WERI-Rb-1 (cell line): ENCODE measurements around the gene ABCG1.

ENCODE experiments used
- DNase-seq: peaks from one replicate; pipeline ENCODE4 v3.0.0-alpha.2; 2020
- H3K27ac ChIP-seq: fragments of 250-450 bp; sonication (Bioruptor Pico); 2 replicates; pipeline ENCODE4 v1.5.1; 2020; ENCODE audit warnings: mild to moderate bottlenecking, moderate library complexity
- H3K27me3 ChIP-seq: fragments of 250-450 bp; sonication (Bioruptor Pico); 2 replicates; pipeline ENCODE4 v1.5.1; 2021; ENCODE audit warnings: mild to moderate bottlenecking, low read depth, moderate library complexity; ENCODE audit not compliant: insufficient read depth, severe bottlenecking
- H3K36me3 ChIP-seq: fragments of 250-450 bp; sonication (Bioruptor Pico); 2 replicates; pipeline ENCODE4 v1.5.1; 2020; ENCODE audit warnings: mild to moderate bottlenecking, moderate library complexity
- H3K4me3 ChIP-seq: 2 replicates; pipeline ENCODE4 v1.5.1; 2011; ENCODE audit warnings: low read depth, mild to moderate bottlenecking, control low read depth, low read length
- H3K9me3 ChIP-seq: fragments of 250-450 bp; sonication (Bioruptor Pico); 2 replicates; pipeline ENCODE4 v1.5.1; 2021; ENCODE audit warnings: mild to moderate bottlenecking, moderate library complexity; ENCODE audit not compliant: severe bottlenecking
- TF ChIP-seq, protein P1 (sequence below): IDR thresholded peaks from 2 replicates; pipeline ENCODE4 v1.5.1; 2011; ENCODE audit warnings: low read depth, mild to moderate bottlenecking, control low read depth, inconsistent platforms, low read length

ABCG1 gene

DNA sequence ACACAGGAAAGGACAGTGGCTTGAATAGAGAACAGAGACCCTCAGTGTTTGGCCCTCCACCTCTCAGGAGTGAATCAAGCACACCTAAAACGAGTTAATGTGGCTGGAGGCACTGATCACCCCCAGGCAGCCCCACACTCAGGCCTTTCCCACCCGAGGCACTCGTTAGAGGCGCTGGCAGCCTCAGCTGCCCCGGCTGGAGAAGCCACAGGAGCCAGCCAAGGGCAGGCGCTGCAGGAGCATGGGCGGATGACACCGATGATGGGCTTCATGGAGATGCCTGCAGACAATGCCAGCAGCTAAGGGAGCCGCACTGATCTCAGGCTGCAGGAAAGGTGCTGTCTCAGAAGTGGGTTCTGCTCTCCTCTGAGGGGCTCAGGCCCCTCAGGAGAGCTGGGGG lies 24.1 kb upstream of the ABCG1 start:
- H3K4me3 ChIP-seq = no peak overlapping the region
- H3K27me3 ChIP-seq = no peaks in the 10 kb centered on the region
- H3K9me3 ChIP-seq = no peaks in the 10 kb centered on the region
- no peak overlapping the region for H3K27ac ChIP-seq
- TF ChIP-seq, protein P1, sequence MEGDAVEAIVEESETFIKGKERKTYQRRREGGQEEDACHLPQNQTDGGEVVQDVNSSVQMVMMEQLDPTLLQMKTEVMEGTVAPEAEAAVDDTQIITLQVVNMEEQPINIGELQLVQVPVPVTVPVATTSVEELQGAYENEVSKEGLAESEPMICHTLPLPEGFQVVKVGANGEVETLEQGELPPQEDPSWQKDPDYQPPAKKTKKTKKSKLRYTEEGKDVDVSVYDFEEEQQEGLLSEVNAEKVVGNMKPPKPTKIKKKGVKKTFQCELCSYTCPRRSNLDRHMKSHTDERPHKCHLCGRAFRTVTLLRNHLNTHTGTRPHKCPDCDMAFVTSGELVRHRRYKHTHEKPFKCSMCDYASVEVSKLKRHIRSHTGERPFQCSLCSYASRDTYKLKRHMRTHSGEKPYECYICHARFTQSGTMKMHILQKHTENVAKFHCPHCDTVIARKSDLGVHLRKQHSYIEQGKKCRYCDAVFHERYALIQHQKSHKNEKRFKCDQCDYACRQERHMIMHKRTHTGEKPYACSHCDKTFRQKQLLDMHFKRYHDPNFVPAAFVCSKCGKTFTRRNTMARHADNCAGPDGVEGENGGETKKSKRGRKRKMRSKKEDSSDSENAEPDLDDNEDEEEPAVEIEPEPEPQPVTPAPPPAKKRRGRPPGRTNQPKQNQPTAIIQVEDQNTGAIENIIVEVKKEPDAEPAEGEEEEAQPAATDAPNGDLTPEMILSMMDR = no peak
- H3K36me3 ChIP-seq = no peaks in the 10 kb centered on the region
- DNase-seq = no peak

DNA sequence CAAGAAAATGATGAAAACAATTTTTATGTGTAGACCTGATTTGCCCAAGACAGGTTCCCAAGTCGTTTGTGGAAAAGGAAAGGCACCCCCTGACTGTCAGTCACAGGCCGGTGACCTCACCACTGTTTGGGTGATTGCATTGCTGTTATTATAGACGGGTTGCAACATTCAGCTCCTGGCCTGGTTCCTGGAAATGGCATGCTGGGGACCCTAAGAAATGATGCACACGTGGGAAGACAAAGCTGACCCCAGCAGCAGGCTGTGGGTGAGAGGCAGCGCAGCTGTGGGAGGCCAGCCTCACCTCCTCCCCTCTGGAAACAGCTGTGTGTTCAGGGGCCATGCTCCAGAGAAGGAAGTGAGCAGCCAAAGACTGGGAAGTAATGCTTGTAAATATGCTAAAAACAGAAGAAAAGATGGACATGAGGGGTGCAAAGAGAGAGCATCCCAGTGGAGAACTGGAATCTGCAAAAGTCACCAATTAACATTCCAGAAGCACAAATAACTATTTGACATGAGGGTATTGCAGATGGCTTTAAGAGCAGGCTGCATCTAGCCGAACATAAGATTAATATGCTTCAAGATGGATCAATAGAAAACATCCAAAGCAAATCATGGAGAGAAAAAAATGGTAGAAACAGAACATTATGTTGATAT lies 23.4 kb upstream of the ABCG1 start:
- Histone ChIP-seq H3K4me3 (no peak overlapping the region), H3K27ac (no peak overlapping the region), H3K36me3 (no peaks in the 10 kb centered on the region), H3K9me3 (no peaks in the 10 kb centered on the region), H3K27me3 (no peaks in the 10 kb centered on the region)
- TF ChIP-seq, protein P1 = no peak
- DNase-seq = no peak

DNA sequence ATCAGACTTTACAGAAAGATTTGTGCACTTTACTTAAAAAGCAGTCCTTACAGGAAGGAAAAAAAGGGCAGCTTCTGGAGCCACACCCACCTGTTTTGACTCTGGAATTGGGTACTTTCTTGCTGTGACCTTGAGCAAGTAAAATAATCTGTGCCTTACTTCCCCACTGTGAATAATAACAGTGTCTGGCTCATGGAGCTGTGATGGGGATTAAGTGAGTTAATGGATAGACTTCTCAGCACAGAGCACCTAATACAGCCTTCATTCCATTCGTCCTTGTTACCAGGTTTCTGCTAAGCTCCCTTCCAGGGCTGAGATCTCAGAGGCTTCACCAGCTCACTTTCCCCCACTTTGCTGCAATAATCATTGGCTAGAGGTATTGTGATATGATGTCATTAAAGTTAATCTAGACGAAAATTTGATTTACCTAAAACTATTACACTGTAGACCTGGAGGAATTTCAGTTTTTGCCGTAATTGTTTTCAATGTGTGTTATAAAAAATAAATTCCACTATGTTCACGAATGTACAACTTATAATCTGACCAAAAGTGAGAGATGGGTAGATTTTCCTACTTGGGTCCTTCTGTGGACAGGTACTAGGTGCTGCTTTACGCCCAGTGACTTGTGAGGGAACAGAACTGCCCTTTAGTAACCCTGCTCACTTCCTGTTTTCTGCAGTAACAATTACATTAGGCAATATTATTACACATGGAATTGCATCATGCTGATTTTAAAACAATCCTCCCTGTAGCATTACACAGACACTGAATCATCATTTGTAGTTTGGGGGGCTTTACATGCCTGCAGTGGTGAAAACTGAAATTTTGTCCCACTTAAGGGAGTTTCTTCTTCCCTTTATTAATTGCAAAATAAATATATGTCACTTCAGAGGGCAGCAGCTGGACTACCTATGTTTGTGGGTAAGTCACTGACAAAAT lies 19.7 kb upstream of the ABCG1 start:
- Histone ChIP-seq H3K36me3 (no peaks in the 10 kb centered on the region), H3K27ac (peak overlapping the region; percentile 74), H3K9me3 (peaks cover 5% of the 10 kb centered on the region), H3K4me3 (no peak overlapping the region), H3K27me3 (no peaks in the 10 kb centered on the region)
- peak; percentile 77 for DNase-seq
- TF ChIP-seq, protein P1 = no peak

DNA sequence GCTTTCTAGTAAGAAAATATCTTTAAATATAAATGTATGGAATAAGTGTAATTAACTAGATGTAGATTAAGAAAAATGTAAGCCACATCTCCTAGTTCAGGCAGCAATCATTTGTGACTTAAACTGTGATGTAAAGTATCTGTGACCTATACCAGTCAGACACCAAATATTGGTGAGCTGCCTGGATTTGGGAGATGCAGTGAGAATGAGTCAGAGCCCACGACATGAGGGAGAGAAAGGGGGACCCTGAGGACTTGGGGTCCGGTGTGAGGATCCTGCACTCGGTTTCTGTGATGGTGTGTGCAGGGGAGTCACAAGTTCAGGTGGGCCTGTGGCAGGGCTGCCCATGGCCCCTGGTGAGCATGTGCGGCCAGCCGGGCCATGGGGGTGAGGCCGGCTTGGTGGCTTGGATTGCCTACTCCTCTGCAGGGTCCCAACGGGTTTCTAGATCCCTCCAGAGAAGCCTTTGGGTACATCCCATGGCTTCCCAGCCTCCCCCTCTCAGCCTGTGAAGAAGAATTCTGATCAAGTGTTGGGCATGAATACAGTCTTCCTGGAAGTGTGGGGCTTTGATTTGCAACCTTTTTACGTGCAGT lies 19.0 kb upstream of the ABCG1 start:
- Histone ChIP-seq H3K4me3 (no peak overlapping the region), H3K27me3 (no peaks in the 10 kb centered on the region), H3K36me3 (no peaks in the 10 kb centered on the region), H3K9me3 (peaks cover 13% of the 10 kb centered on the region), H3K27ac (peak overlapping the region; percentile 57; the same call in 1 of the 2 replicates)
- DNase-seq = no peak
- TF ChIP-seq, protein P1 = no peak

DNA sequence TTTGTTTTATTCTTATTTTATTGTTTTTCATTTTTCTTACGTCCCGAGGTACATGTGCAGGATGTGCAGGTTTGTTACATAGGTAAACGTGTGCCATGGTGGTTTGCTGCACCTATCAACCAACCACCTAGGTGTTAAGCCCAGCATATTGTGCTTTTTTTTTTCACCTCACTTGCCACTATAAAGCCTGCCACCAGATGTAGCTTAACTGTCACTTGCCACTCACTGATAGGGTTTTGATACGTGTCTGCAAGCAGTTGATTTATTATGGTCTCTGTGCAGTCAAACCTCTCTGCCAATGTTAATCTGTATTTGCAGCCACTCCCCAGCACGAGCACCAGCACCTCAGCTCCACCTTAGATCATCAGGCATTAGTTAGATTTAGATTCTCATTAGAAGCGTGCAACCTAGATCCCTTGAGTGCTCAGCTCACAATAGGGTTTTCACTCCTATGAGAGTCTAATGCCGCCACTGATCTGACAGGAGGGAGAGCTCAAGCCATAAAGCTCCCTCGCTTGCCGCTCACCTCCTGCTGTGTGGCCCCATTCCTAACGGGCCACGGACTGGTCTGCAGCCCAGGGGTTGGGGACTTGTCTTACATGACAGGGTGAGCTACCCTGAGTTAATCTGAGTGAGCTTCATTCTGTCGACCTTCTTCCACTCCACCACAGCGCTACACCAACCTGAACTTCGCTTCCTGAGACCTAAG lies 17.9 kb upstream of the ABCG1 start:
- TF ChIP-seq, protein P1 = no peak
- DNase-seq = peak; percentile 97
- H3K4me3 ChIP-seq = peak overlapping the region; percentile 39
- H3K36me3 ChIP-seq = no peaks in the 10 kb centered on the region
- H3K27me3 ChIP-seq = no peaks in the 10 kb centered on the region
- peaks cover 18% of the 10 kb centered on the region for H3K9me3 ChIP-seq
- H3K27ac ChIP-seq = peak overlapping the region; percentile 76
